IPS-20b (cell line): ENCODE data around the gene IGF2BP3.

Source experiments
- H3K27ac ChIP-seq: one replicate; pipeline ENCODE4 v1.5.1; 2013; ENCODE audit warnings: low read length
- H3K27me3 ChIP-seq: 2 replicates; pipeline ENCODE4 v1.6.1; 2013; ENCODE audit warnings: mild to moderate bottlenecking, low read length, inconsistent platforms; ENCODE audit not compliant: insufficient read depth
- H3K36me3 ChIP-seq: 2 replicates; pipeline ENCODE4 v1.6.1; 2013; ENCODE audit warnings: low read depth, mild to moderate bottlenecking, inconsistent platforms, low read length, moderate library complexity; ENCODE audit not compliant: insufficient read depth
- H3K4me1 ChIP-seq: 2 replicates; pipeline ENCODE4 v1.6.1; 2013; ENCODE audit warnings: mild to moderate bottlenecking, control low read depth, inconsistent platforms, low read length, moderate library complexity; ENCODE audit not compliant: insufficient read depth
- H3K4me3 ChIP-seq: 2 replicates; pipeline ENCODE4 v1.5.1; 2013; ENCODE audit warnings: mild to moderate bottlenecking, low read length, inconsistent platforms
- H3K9ac ChIP-seq: 2 replicates; pipeline ENCODE4 v1.6.1; 2013; ENCODE audit warnings: low read depth, mild to moderate bottlenecking, inconsistent platforms, low read length, moderate library complexity
- H3K9me3 ChIP-seq: 2 replicates; pipeline ENCODE4 v1.6.1; 2013; ENCODE audit warnings: mild to moderate bottlenecking, low read depth, low read length, inconsistent platforms; ENCODE audit not compliant: insufficient read depth

The IGF2BP3 gene

GRCh38 chr7:23371654-23372053 is 98.6 kb downstream of the IGF2BP3 start:
- peaks cover 63% of the 10 kb centered on the region for H3K36me3 ChIP-seq

DNA sequence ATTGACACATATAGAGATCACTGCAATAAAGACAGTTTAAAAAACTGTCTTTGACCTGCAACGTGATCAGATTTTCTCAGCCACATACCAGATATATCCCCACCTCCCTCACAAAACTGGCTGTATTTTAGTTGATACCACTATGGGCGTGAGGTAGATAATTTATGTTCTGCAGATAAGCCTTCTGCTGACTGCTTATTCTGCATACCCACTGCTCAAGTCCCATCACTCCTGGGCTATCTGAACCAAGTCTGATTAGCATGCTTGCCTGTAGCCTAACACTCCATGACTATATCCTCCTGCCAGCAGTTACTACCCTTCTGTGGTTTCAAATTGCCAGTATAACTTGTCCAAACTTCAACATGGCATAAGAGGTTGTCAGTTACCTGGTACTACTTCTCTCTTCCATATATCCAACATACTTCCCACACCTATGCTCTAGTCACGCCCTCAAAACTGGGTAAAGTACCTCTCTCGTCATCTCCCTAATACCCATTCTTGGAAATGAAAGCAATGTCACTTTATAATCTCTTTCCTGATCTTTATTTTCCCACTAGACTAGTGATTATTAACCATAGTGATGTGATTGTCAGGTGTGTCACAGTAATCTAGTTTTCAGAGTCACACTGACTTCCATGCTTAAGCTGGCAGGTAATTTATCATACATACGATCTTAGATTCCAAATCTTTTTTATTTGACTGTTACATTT is 100.4 kb downstream of the IGF2BP3 start:
- Histone ChIP-seq H3K9ac (no peak overlapping the region), H3K9me3 (no peaks in the 10 kb centered on the region), H3K36me3 (peaks cover 68% of the 10 kb centered on the region), H3K27me3 (no peaks in the 10 kb centered on the region), H3K27ac (no peak overlapping the region), H3K4me3 (no peak overlapping the region), H3K4me1 (no peaks in the 10 kb centered on the region)

More at GRCh38 chr7:23371654-23372053, 98.6 kb downstream of the IGF2BP3 start:
- no peaks in the 10 kb centered on the region for H3K27me3 ChIP-seq
- no peaks in the 10 kb centered on the region for H3K9me3 ChIP-seq
- no peak overlapping the region for H3K9ac ChIP-seq
- no peak overlapping the region for H3K4me3 ChIP-seq
- no peak overlapping the region for H3K27ac ChIP-seq
- H3K4me1 ChIP-seq: no peaks in the 10 kb centered on the region

DNA sequence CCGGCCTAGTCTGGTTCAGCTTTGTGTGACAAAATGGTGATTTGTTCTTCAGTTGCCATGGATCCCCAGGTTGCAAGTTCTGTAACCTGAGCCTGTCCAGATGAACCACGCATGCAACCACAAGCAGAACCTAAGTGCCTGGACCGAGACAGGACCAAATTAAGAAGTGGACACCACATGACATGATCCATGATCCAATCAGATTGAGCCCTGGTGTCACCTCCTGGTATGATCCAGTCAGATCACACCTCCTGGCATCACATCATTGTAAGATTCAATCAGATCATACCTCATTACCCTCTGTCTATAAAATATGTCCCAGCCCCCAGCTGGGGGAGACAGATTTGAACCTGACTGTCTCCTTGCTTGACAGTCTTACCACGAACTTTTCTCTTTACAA is 101.2 kb downstream of the IGF2BP3 start:
- H3K27ac ChIP-seq: no peak overlapping the region
- no peaks in the 10 kb centered on the region for H3K27me3 ChIP-seq
- no peaks in the 10 kb centered on the region for H3K9me3 ChIP-seq
- H3K36me3 ChIP-seq: peaks cover 63% of the 10 kb centered on the region
- no peak overlapping the region for H3K4me3 ChIP-seq
- no peaks in the 10 kb centered on the region for H3K4me1 ChIP-seq
- H3K9ac ChIP-seq: no peak overlapping the region

DNA sequence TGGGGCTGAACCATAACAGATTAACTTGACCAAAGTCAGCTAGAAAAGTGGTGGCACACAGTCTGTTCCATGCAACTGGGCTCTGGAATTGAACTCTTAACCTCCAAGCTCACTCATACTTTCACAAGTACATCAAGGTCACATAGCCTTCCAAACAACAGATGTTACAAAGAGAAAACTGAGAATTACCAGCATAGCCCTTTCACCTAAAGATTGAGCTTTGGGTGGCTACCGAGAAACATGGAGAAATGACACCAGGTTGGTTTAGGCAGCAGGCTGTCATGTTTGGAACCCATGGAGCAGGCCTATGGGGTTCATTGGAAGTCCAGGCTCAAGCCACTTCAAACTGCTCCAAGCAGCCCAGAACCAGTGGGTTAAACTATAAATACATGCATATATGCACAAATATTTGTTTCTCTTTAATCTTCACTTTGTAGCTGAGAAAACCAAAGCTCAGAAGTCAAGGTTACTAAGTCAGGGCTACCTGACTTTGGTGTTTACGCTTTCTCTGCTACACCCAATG is 112.1 kb downstream of the IGF2BP3 start:
- Histone ChIP-seq H3K36me3 (peaks cover 39% of the 10 kb centered on the region), H3K4me3 (no peak overlapping the region), H3K27me3 (no peaks in the 10 kb centered on the region), H3K9ac (no peak overlapping the region), H3K9me3 (no peaks in the 10 kb centered on the region), H3K27ac (no peak overlapping the region), H3K4me1 (no peaks in the 10 kb centered on the region)

GRCh38 chr7:23357190-23358093 is 112.8 kb downstream of the IGF2BP3 start:
- Histone ChIP-seq H3K9ac (no peak overlapping the region), H3K27ac (no peak overlapping the region), H3K4me3 (no peak overlapping the region), H3K36me3 (peaks cover 33% of the 10 kb centered on the region), H3K9me3 (no peaks in the 10 kb centered on the region), H3K4me1 (no peaks in the 10 kb centered on the region), H3K27me3 (no peaks in the 10 kb centered on the region)

- H3K36me3 ChIP-seq: peaks cover 27% of the 10 kb centered on the region
- no peaks in the 10 kb centered on the region for H3K27me3 ChIP-seq
- H3K9me3 ChIP-seq: no peaks in the 10 kb centered on the region
- H3K27ac ChIP-seq: no peak overlapping the region
- peaks cover under 1% of the 10 kb centered on the region; the same call in 1 of the 2 replicates for H3K4me1 ChIP-seq
- no peak overlapping the region for H3K9ac ChIP-seq
- H3K4me3 ChIP-seq: no peak overlapping the region
Observed at GRCh38 chr7:23356726-23357125, 113.6 kb downstream of the IGF2BP3 start.

DNA sequence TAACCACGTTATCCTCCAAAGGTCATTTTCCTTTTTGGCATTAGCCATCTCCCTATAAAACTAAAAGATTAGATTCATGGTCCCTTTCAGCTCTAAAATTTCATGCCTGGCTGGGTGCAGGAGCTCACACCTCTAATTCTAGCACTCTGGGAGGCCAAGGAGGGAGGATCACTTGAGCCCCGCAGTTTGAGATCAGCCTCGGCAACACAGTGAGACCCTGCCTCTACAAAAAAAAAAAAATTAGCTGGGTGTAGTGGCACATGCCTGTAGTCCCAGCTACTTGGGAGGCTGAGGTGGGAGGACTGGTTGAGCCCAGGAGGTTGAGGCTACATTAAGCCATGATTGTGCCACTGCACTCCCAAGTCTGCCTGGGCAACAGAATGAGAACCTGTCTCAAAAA is 114.1 kb downstream of the IGF2BP3 start:
- Histone ChIP-seq H3K4me3 (no peak overlapping the region), H3K27ac (no peak overlapping the region), H3K9me3 (no peaks in the 10 kb centered on the region), H3K27me3 (no peaks in the 10 kb centered on the region), H3K4me1 (peaks cover 2% of the 10 kb centered on the region; the same call in 1 of the 2 replicates), H3K36me3 (peaks cover 27% of the 10 kb centered on the region), H3K9ac (no peak overlapping the region)

GRCh38 chr7:23353172-23353571 is 117.1 kb downstream of the IGF2BP3 start:
- Histone ChIP-seq H3K36me3 (peaks cover 42% of the 10 kb centered on the region), H3K4me3 (no peak overlapping the region), H3K27ac (no peak overlapping the region), H3K9me3 (no peaks in the 10 kb centered on the region), H3K4me1 (peaks cover 17% of the 10 kb centered on the region), H3K27me3 (no peaks in the 10 kb centered on the region), H3K9ac (no peak overlapping the region)

DNA sequence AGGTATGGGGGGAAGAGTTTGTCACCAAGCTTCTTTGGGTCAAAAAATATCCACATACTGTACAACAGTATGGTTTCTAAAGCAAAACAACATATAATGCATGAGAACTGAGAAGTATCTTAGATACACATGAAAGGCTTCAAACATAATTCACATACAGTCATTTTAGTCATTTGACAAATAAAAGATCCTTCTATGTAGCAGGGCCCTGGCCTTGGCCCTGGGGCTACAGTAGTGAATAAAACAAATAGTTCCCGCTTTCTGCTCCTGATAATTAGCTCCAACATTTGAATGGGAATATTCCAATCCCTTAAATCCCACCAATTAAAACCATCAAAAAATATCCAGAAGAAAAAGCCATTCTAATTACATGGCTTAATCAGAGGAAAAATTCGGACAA is 119.8 kb downstream of the IGF2BP3 start:
- Histone ChIP-seq H3K9me3 (no peaks in the 10 kb centered on the region), H3K9ac (no peak overlapping the region), H3K36me3 (peaks cover 66% of the 10 kb centered on the region), H3K27ac (no peak overlapping the region), H3K27me3 (no peaks in the 10 kb centered on the region), H3K4me3 (no peak overlapping the region), H3K4me1 (peaks cover 17% of the 10 kb centered on the region)

GRCh38 chr7:23349484-23350157 is 120.7 kb downstream of the IGF2BP3 start:
- peaks cover 17% of the 10 kb centered on the region for H3K4me1 ChIP-seq
- H3K36me3 ChIP-seq: peaks cover 74% of the 10 kb centered on the region
- no peaks in the 10 kb centered on the region for H3K27me3 ChIP-seq
- H3K27ac ChIP-seq: no peak overlapping the region
- no peak overlapping the region for H3K4me3 ChIP-seq
- no peaks in the 10 kb centered on the region for H3K9me3 ChIP-seq
- no peak overlapping the region for H3K9ac ChIP-seq

GRCh38 chr7:23347682-23348180 is 122.6 kb downstream of the IGF2BP3 start:
- no peak overlapping the region for H3K27ac ChIP-seq
- H3K9ac ChIP-seq: no peak overlapping the region
- H3K27me3 ChIP-seq: no peaks in the 10 kb centered on the region
- no peak overlapping the region for H3K4me3 ChIP-seq
- H3K4me1 ChIP-seq: peaks cover 17% of the 10 kb centered on the region
- no peaks in the 10 kb centered on the region for H3K9me3 ChIP-seq
- H3K36me3 ChIP-seq: peaks cover 86% of the 10 kb centered on the region
